Measurements from ENCODE around the gene SLC46A3. TPM values are rescaled to one million over a fixed set of nuclear protein-coding genes. Genes with fewer than 3 reads are reported as not detected.

SLC46A3 gene, protein sequence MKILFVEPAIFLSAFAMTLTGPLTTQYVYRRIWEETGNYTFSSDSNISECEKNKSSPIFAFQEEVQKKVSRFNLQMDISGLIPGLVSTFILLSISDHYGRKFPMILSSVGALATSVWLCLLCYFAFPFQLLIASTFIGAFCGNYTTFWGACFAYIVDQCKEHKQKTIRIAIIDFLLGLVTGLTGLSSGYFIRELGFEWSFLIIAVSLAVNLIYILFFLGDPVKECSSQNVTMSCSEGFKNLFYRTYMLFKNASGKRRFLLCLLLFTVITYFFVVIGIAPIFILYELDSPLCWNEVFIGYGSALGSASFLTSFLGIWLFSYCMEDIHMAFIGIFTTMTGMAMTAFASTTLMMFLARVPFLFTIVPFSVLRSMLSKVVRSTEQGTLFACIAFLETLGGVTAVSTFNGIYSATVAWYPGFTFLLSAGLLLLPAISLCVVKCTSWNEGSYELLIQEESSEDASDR
- total RNA-seq (11.6 and 12.6 TPM in 2 replicates), polyA plus RNA-seq (9.8 and 10.3 TPM in 2 replicates)

DNA sequence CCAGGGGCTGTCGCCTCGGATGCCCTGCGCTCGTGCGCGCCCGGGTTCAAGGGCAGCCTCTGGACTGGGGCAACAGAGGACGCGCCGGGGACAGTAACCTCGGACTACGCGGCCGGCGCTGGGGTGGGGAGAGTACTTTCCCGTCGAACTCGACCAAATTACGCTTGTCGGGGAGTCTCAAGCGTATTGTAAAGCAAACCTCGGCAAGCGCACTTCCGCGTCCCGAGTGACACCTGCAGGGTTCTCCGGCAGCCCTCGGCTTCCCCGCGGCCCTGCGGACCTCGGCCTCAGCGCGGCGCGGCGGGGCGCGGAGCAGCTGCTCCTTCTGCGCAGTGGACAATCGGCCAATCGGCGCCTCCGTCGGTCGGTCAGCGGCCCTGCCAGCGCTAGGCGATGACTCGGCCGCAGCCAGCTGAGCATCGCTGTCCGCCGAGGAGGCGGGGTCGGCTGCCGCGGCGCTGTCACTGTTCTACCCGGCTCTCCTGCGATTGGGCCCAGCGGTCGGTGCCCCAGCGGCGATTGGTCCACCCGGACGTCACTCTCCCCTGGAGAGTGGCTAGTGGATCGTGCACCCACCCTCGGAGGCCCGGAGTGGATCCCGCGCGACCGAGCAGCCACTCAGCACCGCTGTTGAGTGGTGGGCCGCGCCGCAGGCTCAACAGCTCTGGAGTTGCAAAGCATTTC is at the start of gene SLC46A3:
SLC46A3 (minus strand) TSS at position 428 of the 684 bp plus-strand sequence. CDS start 972 bp downstream, outside the sequence.
- Histone ChIP-seq H3K4me3 (peak within 1 kb of the TSS; percentile 64), H3K4me1 (ENCODE audit: low read depth) (peaks cover 5% of the 10 kb centered on the region), H3K27ac (peak within 1 kb of the TSS; percentile 74), H3K9me3 (ENCODE audit: low read depth) (no peaks in the 10 kb centered on the region), H3K27me3 (no peaks in the 10 kb centered on the region), H3K36me3 (no peaks in the 10 kb centered on the region)
- TF ChIP-seq, protein P1, sequence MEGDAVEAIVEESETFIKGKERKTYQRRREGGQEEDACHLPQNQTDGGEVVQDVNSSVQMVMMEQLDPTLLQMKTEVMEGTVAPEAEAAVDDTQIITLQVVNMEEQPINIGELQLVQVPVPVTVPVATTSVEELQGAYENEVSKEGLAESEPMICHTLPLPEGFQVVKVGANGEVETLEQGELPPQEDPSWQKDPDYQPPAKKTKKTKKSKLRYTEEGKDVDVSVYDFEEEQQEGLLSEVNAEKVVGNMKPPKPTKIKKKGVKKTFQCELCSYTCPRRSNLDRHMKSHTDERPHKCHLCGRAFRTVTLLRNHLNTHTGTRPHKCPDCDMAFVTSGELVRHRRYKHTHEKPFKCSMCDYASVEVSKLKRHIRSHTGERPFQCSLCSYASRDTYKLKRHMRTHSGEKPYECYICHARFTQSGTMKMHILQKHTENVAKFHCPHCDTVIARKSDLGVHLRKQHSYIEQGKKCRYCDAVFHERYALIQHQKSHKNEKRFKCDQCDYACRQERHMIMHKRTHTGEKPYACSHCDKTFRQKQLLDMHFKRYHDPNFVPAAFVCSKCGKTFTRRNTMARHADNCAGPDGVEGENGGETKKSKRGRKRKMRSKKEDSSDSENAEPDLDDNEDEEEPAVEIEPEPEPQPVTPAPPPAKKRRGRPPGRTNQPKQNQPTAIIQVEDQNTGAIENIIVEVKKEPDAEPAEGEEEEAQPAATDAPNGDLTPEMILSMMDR (IDR thresholded peaks at IDR 0.05; ENCODE audit: low read depth, low read length), result no peak
- DNase-seq (ENCODE audit: low read depth in 1 of 2, low spot score in 1 of 2), result peak; percentile 97 to 99

DNA sequence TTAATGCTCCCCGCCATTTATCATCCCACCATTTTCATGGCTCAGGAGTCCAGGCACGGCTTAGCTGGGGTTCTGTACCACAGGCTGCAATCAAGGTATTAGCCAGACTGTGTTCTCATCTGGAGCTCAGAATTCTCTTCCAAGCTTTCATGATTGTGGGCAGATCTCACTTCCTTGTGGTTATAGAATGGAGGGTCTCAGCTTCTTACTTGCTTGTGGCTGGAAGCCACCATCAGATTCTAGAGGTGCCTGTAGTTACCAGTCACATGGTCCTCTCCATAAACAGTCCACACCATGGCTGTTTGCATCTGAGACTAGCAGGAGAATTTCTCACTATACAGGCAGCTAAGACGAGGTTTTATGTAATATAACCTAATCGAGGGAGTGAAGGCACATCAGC is 45.1 kb upstream of the SLC46A3 start:
- H3K27me3 ChIP-seq, result no peaks in the 10 kb centered on the region
- no peak for DNase-seq (ENCODE audit: low read depth in 1 of 2, low spot score in 1 of 2)
- no peak overlapping the region for H3K4me3 ChIP-seq
- no peaks in the 10 kb centered on the region for H3K4me1 ChIP-seq (ENCODE audit: low read depth)
- H3K9me3 ChIP-seq (ENCODE audit: low read depth), result no peaks in the 10 kb centered on the region
- TF ChIP-seq, protein P1 (IDR thresholded peaks at IDR 0.05; ENCODE audit: low read depth, low read length), result no peak
- no peaks in the 10 kb centered on the region for H3K36me3 ChIP-seq
- no peak overlapping the region for H3K27ac ChIP-seq

DNA sequence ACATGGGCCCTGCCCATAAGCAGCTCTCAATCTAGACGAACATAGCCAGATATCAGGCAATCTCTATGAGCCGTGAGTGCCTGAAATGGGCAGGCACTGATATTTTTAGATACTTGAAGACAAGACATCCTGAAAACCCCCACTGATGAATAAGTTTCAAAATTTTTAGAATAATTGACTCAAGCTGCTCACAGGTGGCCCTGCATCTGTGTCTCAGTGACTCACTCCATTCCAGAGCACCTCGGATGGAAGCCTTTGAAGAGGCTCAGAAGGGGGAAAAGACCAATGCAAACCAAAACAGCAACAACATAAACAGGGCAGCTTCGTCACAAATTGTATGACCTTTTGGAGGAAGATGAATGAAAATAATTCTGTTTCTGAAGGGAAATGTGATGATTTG is 42.8 kb upstream of the SLC46A3 start:
- Histone ChIP-seq H3K9me3 (ENCODE audit: low read depth) (no peaks in the 10 kb centered on the region), H3K4me3 (no peak overlapping the region), H3K27ac (no peak overlapping the region), H3K27me3 (no peaks in the 10 kb centered on the region), H3K36me3 (no peaks in the 10 kb centered on the region), H3K4me1 (ENCODE audit: low read depth) (no peaks in the 10 kb centered on the region)
- TF ChIP-seq, protein P1 (IDR thresholded peaks at IDR 0.05; ENCODE audit: low read depth, low read length), result no peak
- DNase-seq (ENCODE audit: low read depth in 1 of 2, low spot score in 1 of 2), result no peak

DNA sequence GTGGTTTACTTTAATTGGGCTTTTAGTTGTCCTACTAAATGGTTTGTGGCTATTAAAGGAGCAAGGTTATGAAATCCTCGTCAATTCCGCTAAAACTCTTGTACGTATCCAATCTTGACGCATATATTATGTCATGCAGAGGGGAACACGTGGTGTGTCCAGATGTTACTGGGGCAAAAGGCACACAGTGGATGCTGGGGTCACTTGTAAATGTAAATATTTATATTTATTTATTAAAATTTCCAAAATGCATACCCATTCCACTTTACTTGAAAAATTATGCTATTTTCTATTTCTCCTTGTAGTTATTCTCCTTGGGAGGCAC is 36.7 kb upstream of the SLC46A3 start:
- no peak for DNase-seq (ENCODE audit: low read depth in 1 of 2, low spot score in 1 of 2)
- Histone ChIP-seq H3K4me1 (ENCODE audit: low read depth) (no peaks in the 10 kb centered on the region), H3K27me3 (no peaks in the 10 kb centered on the region), H3K27ac (no peak overlapping the region), H3K4me3 (no peak overlapping the region), H3K36me3 (no peaks in the 10 kb centered on the region), H3K9me3 (ENCODE audit: low read depth) (no peaks in the 10 kb centered on the region)
- TF ChIP-seq, protein P1 (IDR thresholded peaks at IDR 0.05; ENCODE audit: low read depth, low read length), result no peak

DNA sequence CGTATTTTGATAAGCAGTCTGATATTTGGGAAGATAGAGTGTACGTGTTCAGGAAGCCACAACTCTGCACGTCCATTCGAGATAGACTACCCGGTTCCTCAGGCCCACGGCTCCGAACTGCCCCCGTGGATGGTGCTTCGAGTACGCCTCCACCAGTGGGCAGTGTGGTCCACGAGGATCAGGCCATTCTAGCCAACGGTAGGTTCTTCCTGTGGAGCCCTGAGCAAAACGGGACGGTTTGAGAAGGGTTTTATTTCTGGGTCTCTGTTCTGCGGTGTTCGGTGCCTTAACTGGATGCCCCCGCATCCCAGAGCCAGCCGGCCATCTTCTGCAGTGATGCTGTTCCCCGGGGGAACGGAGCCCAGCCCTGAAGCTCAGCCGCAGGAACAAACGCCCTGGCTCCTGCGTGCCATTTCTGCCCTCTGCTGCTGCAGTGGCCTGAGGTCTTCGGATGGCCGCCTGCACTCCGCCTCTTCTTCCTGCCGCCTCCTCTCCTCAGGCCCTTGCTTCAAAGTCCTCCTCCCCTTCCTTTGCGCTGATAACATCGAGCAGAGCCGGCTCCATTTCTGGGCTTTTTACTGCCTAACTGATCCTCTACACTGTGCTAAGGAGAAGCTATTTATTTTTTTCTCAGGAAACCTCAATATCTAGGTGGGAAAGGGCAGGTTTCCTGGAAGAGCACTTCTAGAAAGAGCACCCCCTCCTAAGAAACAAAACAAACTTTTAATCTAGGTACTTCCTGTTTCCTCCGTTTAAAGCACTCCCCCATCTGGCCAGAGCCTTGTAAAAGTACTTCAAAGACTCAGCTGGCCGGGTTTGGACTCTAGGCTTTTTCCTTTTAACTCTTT is 36.2 kb upstream of the SLC46A3 start:
- no peaks in the 10 kb centered on the region for H3K4me1 ChIP-seq (ENCODE audit: low read depth)
- H3K36me3 ChIP-seq, result no peaks in the 10 kb centered on the region
- H3K4me3 ChIP-seq, result no peak overlapping the region
- no peaks in the 10 kb centered on the region for H3K27me3 ChIP-seq
- DNase-seq (ENCODE audit: low read depth in 1 of 2, low spot score in 1 of 2), result peak; percentile 12 to 75
- H3K27ac ChIP-seq, result no peak overlapping the region
- TF ChIP-seq, protein P1 (IDR thresholded peaks at IDR 0.05; ENCODE audit: low read depth, low read length), result peak; percentile 35
- H3K9me3 ChIP-seq (ENCODE audit: low read depth), result no peaks in the 10 kb centered on the region
